Activated naive CD8-positive, alpha-beta T cell treated with anti-CD3 and anti-CD28 coated beads, Interleukin-2, amount 50 U/mL, for 16 hours (primary cell): ENCODE measurements around the gene RNASEH2C.
"Not testable (repeated sequence)": the region's sequence is repeated elsewhere in the genome, so short reads cannot be mapped to it uniquely, and the experiment has no call there.

Experiments
- DNase-seq: peaks from one replicate; pipeline ENCODE4 v3.0.0-alpha.2; 2020; ENCODE audit warnings: low read depth, low spot score

Gene RNASEH2C

DNA sequence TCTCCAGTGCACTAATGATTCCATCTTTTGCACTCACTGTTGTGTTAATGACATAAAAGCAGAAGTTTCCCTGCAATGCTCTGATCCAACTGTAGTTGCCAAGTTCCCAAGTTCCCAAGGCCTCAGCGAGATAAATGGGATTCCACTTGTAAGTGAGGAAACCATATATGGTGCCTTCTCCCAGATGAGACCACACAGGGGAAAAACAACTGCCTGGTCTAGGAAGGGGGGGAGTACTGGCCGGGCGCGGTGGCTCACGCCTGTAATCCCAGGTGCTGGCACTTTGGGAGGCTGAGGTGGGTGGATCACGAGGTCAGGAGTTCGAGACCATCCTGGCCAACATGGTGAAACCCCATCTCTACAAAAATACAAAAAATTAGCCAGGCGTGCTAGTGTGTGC is 34.6 kb downstream of the RNASEH2C start:
- no peak for DNase-seq

DNA sequence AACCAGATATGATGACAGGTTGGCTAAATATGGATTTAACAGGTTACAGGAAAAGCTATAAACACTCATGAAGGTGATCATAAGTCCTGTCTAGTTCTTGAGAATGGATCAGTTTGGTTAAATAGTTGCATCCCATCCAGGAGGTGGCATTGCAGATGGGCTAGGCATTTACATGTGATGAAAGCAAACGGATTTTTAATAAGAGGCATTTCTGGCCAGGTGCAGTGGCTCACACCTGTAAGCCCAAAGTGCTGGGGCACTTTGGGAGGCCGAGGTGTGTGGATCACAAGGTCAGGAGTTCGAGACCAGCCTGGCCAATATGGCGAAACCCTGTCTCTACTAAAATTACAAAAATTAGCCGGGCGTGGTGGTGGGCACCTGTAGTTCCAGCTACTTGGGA is 37.1 kb downstream of the RNASEH2C start:
- DNase-seq = not testable (repeated sequence)

GRCh38 chr11:65680192-65680743 is 40.3 kb downstream of the RNASEH2C start:
- no peak for DNase-seq

DNA sequence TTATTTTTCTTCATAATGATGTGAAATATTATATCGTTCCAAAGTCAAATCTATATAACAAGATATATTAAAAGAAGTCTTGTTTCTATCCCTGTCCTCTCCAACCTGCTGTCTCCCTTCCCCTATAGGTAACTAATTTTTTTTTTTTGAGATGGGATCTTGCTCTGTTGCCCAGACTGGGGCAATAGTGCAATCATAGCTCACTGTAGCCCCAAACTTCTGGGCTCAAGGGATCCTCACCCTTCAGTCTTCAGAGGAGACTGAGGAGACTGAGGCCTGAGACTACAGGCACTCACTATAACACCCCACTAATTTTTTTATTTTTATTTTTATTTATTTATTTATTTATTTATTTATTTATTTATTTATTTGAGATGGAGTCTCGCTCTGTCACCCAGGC is 47.6 kb downstream of the RNASEH2C start:
- DNase-seq = no peak

DNA sequence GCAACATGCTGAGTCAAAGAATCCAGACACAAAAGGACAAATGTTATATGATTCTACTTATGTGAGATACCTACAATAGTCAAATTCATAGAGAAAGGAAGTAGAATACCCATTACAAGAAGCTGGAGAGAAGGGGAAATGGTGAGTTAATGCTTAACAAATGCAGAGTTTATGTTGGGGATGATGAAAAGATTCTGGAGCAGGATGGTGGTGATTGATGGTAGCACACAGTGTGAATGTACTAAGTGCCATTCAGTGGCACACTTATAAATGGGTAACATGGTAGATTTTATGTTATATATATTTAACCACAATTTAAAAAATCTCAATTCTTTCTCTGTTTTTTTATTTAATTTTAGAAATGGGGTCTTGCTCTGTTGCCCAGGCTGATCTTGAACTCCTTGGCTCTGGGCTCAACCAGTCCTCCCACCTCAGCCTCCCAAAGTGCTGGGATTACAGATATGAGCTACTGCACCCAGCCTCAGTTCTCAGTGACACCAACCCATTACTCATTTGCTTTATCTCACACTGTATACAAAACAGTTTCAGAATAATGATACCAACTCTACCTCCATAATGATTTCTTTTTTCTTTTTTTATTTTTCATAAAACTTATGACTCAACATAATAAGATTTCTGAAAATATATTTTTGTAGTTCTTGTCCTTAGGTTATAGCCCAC is 48.3 kb downstream of the RNASEH2C start:
- no peak for DNase-seq
